H1 (cell line): ENCODE measurements around the gene TBRG4. TPM values are rescaled to one million over a fixed set of nuclear protein-coding genes. Genes with fewer than 3 reads are reported as not detected.

Experiments
- CTCF ChIA-PET: fragments of 300-600 bp; sonication (Branson Sonifier 250); formaldehyde crosslinking; loops from one replicate; lab custom pipeline; 2021; ENCODE audit not compliant: partially characterized antibody; lab: Charles Lee
- POLR2A ChIA-PET: fragments of 300-600 bp; sonication (Branson Sonifier 250); formaldehyde crosslinking; loops from one replicate; lab custom pipeline; 2021; ENCODE audit warnings: inconsistent platforms; ENCODE audit not compliant: partially characterized antibody; lab: Charles Lee
- DNase-seq, 2 experiments: peaks; one replicate each; pipeline versions ENCODE4 v3.0.0 to v3.0.0-alpha.2; 2010 to 2022; ENCODE audit warnings: low spot score in 2 of 2, low read depth in 1 of 2, mixed read lengths in 1 of 2
- FAIRE-seq: peaks from 2 replicates; lab custom pipeline; 2011; peaks lifted over from hg19 to GRCh38; lab: Jason Lieb, UNC
- H2AFZ ChIP-seq: 2 replicates; pipeline ENCODE4 v1.8.1; 2012; ENCODE audit warnings: low read length, inconsistent platforms
- H2AK5ac ChIP-seq: 2 replicates; pipeline ENCODE4 v1.6.1; 2013; ENCODE audit warnings: low read depth, low read length
- H2BK120ac ChIP-seq: replicated peaks from 2 replicates; pipeline ENCODE3; 2013; ENCODE audit warnings: low read depth, low read length, inconsistent platforms
- H2BK12ac ChIP-seq: 2 replicates; pipeline ENCODE4 v1.6.1; 2013; ENCODE audit warnings: low read depth, low read length
- H2BK15ac ChIP-seq: 2 replicates; pipeline ENCODE4 v1.6.1; 2013; ENCODE audit warnings: low read length
- H2BK20ac ChIP-seq: 2 replicates; pipeline ENCODE4 v1.6.1; 2013; ENCODE audit warnings: low read length
- H2BK5ac ChIP-seq: 2 replicates; pipeline ENCODE4 v1.6.1; 2013; ENCODE audit warnings: low read depth, low read length
- H3K14ac ChIP-seq: 2 replicates; pipeline ENCODE4 v1.6.1; 2013; ENCODE audit warnings: inconsistent platforms; ENCODE audit not compliant: insufficient read length
- H3K18ac ChIP-seq: 2 replicates; pipeline ENCODE4 v1.6.1; 2013; ENCODE audit warnings: low read length; ENCODE audit errors: extremely low read depth
- H3K23ac ChIP-seq: 2 replicates; pipeline ENCODE4 v1.6.1; 2013; ENCODE audit warnings: inconsistent platforms; ENCODE audit not compliant: insufficient read length
- H3K23me2 ChIP-seq: 2 replicates; pipeline ENCODE4 v1.6.1; 2013; ENCODE audit warnings: low read depth, low read length
- H3K27ac ChIP-seq: 2 replicates; pipeline ENCODE4 v1.6.1; 2011; ENCODE audit warnings: low read depth, low read length, inconsistent platforms
- H3K27me3 ChIP-seq, 4 experiments: replicated peaks in 1 of 4; 1 replicate in 1 of 4; 2 replicates in 3 of 4; pipeline versions ENCODE4 v1.6.1 to v1.8.1; 2011 to 2013; ENCODE audit warnings: low read length in 3 of 4, mild to moderate bottlenecking in 3 of 4, inconsistent platforms in 2 of 4, mixed read lengths in 2 of 4, moderate library complexity in 1 of 4; ENCODE audit not compliant: control insufficient read depth in 3 of 4, insufficient read depth in 3 of 4; ENCODE audit errors: extremely low read depth in 1 of 4
- H3K36me3 ChIP-seq, 4 experiments: 2 replicates each; pipeline versions ENCODE4 v1.6.1 to v1.8.1; 2011 to 2013; ENCODE audit warnings: mild to moderate bottlenecking in 4 of 4, low read length in 3 of 4, moderate library complexity in 2 of 4, control low read depth in 1 of 4, inconsistent platforms in 1 of 4; ENCODE audit not compliant: insufficient read depth in 4 of 4, control insufficient read depth in 2 of 4
- H3K4ac ChIP-seq: replicated peaks from 2 replicates; pipeline ENCODE3; 2013; ENCODE audit warnings: low read length, low read depth, mixed read lengths, inconsistent platforms; ENCODE audit not compliant: insufficient read length
- H3K4me1 ChIP-seq, 4 experiments: replicated peaks in 1 of 4; 1 replicate in 1 of 4; 2 replicates in 3 of 4; pipeline versions ENCODE4 v1.6.1 to v1.8.1; 2011 to 2013; ENCODE audit warnings: low read length in 3 of 4, inconsistent platforms in 2 of 4, mixed read lengths in 1 of 4; ENCODE audit not compliant: insufficient read depth in 4 of 4, control insufficient read depth in 3 of 4
- H3K4me2 ChIP-seq, 2 experiments: 2 replicates each; pipeline versions ENCODE4 v1.6.1 to v1.8.1; 2011 to 2013; ENCODE audit warnings: low read depth in 2 of 2, low read length in 2 of 2, control low read depth in 1 of 2, inconsistent platforms in 1 of 2, mild to moderate bottlenecking in 1 of 2; ENCODE audit not compliant: insufficient read depth in 1 of 2
- H3K4me3 ChIP-seq, 4 experiments: fragments of 200-600, 300-600 bp in 1 of 4; sonication (generic), shearing (Covaris generic), sonication (Bioruptor Twin) in 1 of 4; 2 replicates each; pipeline versions ENCODE4 v1.5.1 to v1.8.1; 2011 to 2016; ENCODE audit warnings: low read length in 4 of 4, low read depth in 3 of 4, control low read depth in 2 of 4, inconsistent platforms in 2 of 4, mild to moderate bottlenecking in 2 of 4, mixed read lengths in 1 of 4, moderate library complexity in 1 of 4; ENCODE audit not compliant: insufficient read depth in 2 of 4; ENCODE audit errors: extremely low read depth in 1 of 4
- H3K56ac ChIP-seq: replicated peaks from 2 replicates; pipeline ENCODE3; 2013; ENCODE audit warnings: low read depth, mild to moderate bottlenecking, mixed read lengths, low read length, inconsistent platforms; ENCODE audit not compliant: insufficient read length
- H3K79me1 ChIP-seq: 2 replicates; pipeline ENCODE4 v1.6.1; 2013; ENCODE audit warnings: low read depth, low read length, control low read depth
- H3K79me2 ChIP-seq, 2 experiments: 2 replicates each; pipeline versions ENCODE4 v1.6.1 to v1.8.1; 2012 to 2013; ENCODE audit warnings: low read length in 2 of 2, mild to moderate bottlenecking in 2 of 2, inconsistent platforms in 1 of 2; ENCODE audit not compliant: insufficient read depth in 2 of 2, control insufficient read depth in 1 of 2
- H3K9ac ChIP-seq, 4 experiments: replicated peaks in 1 of 4; 1 replicate in 1 of 4; 2 replicates in 3 of 4; pipeline versions ENCODE4 v1.6.1 to v1.8.1; 2011 to 2013; ENCODE audit warnings: low read depth in 3 of 4, low read length in 3 of 4, control low read depth in 2 of 4, mild to moderate bottlenecking in 2 of 4, moderate library complexity in 2 of 4, inconsistent platforms in 1 of 4; ENCODE audit errors: extremely low read depth in 1 of 4
- H3K9me3 ChIP-seq, 2 experiments: 2 replicates each; pipeline versions ENCODE4 v1.6.1 to v1.8.1; 2012 to 2013; ENCODE audit warnings: mild to moderate bottlenecking in 2 of 2, moderate library complexity in 2 of 2, control low read depth in 1 of 2, inconsistent platforms in 1 of 2, low read depth in 1 of 2, low read length in 1 of 2, mixed read lengths in 1 of 2; ENCODE audit not compliant: insufficient read depth in 2 of 2
- H4K20me1 ChIP-seq, 2 experiments: replicated peaks in 1 of 2; 2 replicates each; pipeline versions ENCODE3 to v1.8.1; 2011 to 2013; ENCODE audit warnings: inconsistent platforms in 2 of 2, low read length in 2 of 2, mild to moderate bottlenecking in 1 of 2; ENCODE audit not compliant: insufficient read depth in 2 of 2, control insufficient read depth in 1 of 2
- H4K5ac ChIP-seq: 2 replicates; pipeline ENCODE4 v1.6.1; 2013; ENCODE audit warnings: low read length, low read depth, mixed read lengths, inconsistent platforms; ENCODE audit not compliant: insufficient read length
- H4K8ac ChIP-seq: 2 replicates; pipeline ENCODE4 v1.8.0; 2013; ENCODE audit warnings: mild to moderate bottlenecking, moderate library complexity, low read length, inconsistent platforms; ENCODE audit not compliant: insufficient read depth; ENCODE audit errors: extremely low read depth
- H4K91ac ChIP-seq: replicated peaks from 2 replicates; pipeline ENCODE3; 2013; ENCODE audit warnings: low read length, mixed read lengths, inconsistent platforms; ENCODE audit not compliant: insufficient read length
- CHD1 ChIP-seq: IDR thresholded peaks from 2 replicates; pipeline ENCODE4 v1.6.1; 2012; ENCODE audit warnings: low read depth, low read length, improper control_type of control experiment
- CREB1 ChIP-seq: IDR thresholded peaks from 2 replicates; pipeline ENCODE4 v1.6.1; 2012; ENCODE audit warnings: inconsistent platforms
- E2F6 ChIP-seq: IDR thresholded peaks from 2 replicates; pipeline ENCODE4 v1.6.1; 2012; ENCODE audit warnings: inconsistent platforms
- HDAC6 ChIP-seq: IDR thresholded peaks from one replicate; pipeline ENCODE4 v1.7.1; 2012; ENCODE audit warnings: low read depth, mild to moderate bottlenecking, inconsistent platforms, low read length, moderate library complexity
- KDM5A ChIP-seq: fragments of 200-600 bp; IDR thresholded peaks from 2 replicates; pipeline ENCODE4 v1.7.1; 2012; ENCODE audit warnings: mild to moderate bottlenecking, low read length, inconsistent platforms, mixed read lengths
- NANOG ChIP-seq: IDR thresholded peaks from 2 replicates; pipeline ENCODE4 v1.6.1; 2011; ENCODE audit warnings: low read length, low read depth, mild to moderate bottlenecking, inconsistent platforms; ENCODE audit not compliant: insufficient read depth, poor library complexity, severe bottlenecking
- POLR2A ChIP-seq, 2 experiments: IDR thresholded peaks; 1 replicate in 1 of 2; 2 replicates in 1 of 2; pipeline ENCODE4 v1.6.1; 2011; ENCODE audit warnings: low read depth in 2 of 2, low read length in 2 of 2, mild to moderate bottlenecking in 2 of 2; ENCODE audit errors: control extremely low read depth in 1 of 2
- SIX5 ChIP-seq: IDR thresholded peaks from 2 replicates; pipeline ENCODE4 v1.6.1; 2011; ENCODE audit warnings: mild to moderate bottlenecking, low read depth, low read length
- SP1 ChIP-seq: IDR thresholded peaks from 2 replicates; pipeline ENCODE4 v1.6.1; 2011; ENCODE audit warnings: low read depth, low read length
- TAF1 ChIP-seq: IDR thresholded peaks from 2 replicates; pipeline ENCODE4 v1.6.1; 2011; ENCODE audit warnings: mild to moderate bottlenecking, low read depth, low read length
- WGBS, 2 experiments: shearing (Covaris generic) in 1 of 2; methylation state at CpG; one replicate each; pipeline versions ENCODE4 v1.1.6 to v1.1.7; 2013 to 2015; ENCODE audit warnings: low lambda C conversion rate in 2 of 2, mixed read lengths in 2 of 2, inconsistent platforms in 1 of 2, low coverage in 1 of 2, missing lambda C conversion rate in 1 of 2; ENCODE audit not compliant: insufficient replicate concordance in 2 of 2, insufficient coverage in 1 of 2, insufficient read length in 1 of 2; ENCODE audit errors: extremely low coverage in 1 of 2, missing lambda C conversion rate in 1 of 2; 5-methylcytosine and 5-hydroxymethylcytosine counted together
- polyA plus RNA-seq, 7 experiments: library from polyadenylated mRNA; depleted of rRNA in 3 of 7; stranded (reverse) in 5 of 7; unstranded in 2 of 7; fragments of >200 nt in 5 of 7; fragments of 200-250 nt in 2 of 7; gene quantifications; 1 replicate in 5 of 7; 2 replicates in 1 of 7; 4 replicates in 1 of 7; pipeline versions ENCODE4 v1.2.1 to v1.2.3, GENCODE V29; 2011 to 2013; ENCODE audit warnings: missing spikeins in 2 of 7, mixed read lengths in 2 of 7
- total RNA-seq: library from RNA; stranded (reverse); fragmentation: NEBNext Ultra II Directional; extraction: Animal tissue kit (Norgen Biotek cat#: 25700); gene quantifications from 2 replicates; pipeline ENCODE4 v1.2.1, GENCODE V29; 2021
- TF ChIP-seq, protein P1 (sequence below): IDR thresholded peaks from 2 replicates; pipeline ENCODE4 v1.6.1; 2011; ENCODE audit warnings: low read depth, mild to moderate bottlenecking, low read length; ENCODE audit not compliant: insufficient read depth
- TF ChIP-seq, protein P2 (sequence below): IDR thresholded peaks from 2 replicates; pipeline ENCODE4 v1.6.1; 2012; ENCODE audit warnings: low read length, inconsistent platforms

Gene TBRG4
- total and polyA plus RNA-seq, 2 of the 8 experiments (the other 6 are each of a cell fraction or from before 2014, with no cell fraction given): 110 to 137 TPM

GRCh38 chr7:45133352-45133751, 21.9 kb upstream of the TBRG4 start:
- Histone ChIP-seq H3K4me2 (no peak overlapping the region), H3K4me3 (no peak overlapping the region), H4K91ac (no peak overlapping the region), H2AK5ac (no peak overlapping the region), H2BK15ac (0 out of 2 replicates have a peak overlapping the region, but pooled peaks have one; percentile 40), H3K27me3 (no peaks in the 10 kb centered on the region), H3K23ac (no peak overlapping the region), H2BK12ac (no peak overlapping the region), H2AFZ (no peak overlapping the region), H3K36me3 (no peaks in the 10 kb centered on the region), H3K23me2 (no peaks in the 10 kb centered on the region), H3K27ac (no peak overlapping the region), H3K9ac (no peak overlapping the region), H3K56ac (no peak overlapping the region), H3K4me1 (no peaks in the 10 kb centered on the region), H3K4ac (no peak overlapping the region), H3K18ac (no peak overlapping the region), H2BK20ac (no peak overlapping the region), H2BK120ac (no peak overlapping the region), H3K79me2 (no peaks in the 10 kb centered on the region), H3K79me1 (no peaks in the 10 kb centered on the region), H4K5ac (no peak overlapping the region), H3K9me3 (no peaks in the 10 kb centered on the region), H4K20me1 (no peaks in the 10 kb centered on the region), H4K8ac (no peak overlapping the region), H3K14ac (no peak overlapping the region), H2BK5ac (no peak overlapping the region)
- WGBS, 2 experiments: 92% methylated on average over 4 of the region's 4 CpGs; no CpG with 5 or more reads in 1 of the 2 experiments
- POLR2A ChIA-PET: interaction anchor here (0.6 to 1.4 kb wide), 4 partner anchors 18 to 918 kb away, joined by 3 read pairs; partner anchors contain the start of gene TBRG4
- CTCF ChIA-PET: interaction anchor here (0.6 to 6.1 kb wide), 6 partner anchors 8 to 160 kb away, joined by 3 to 105 read pairs (median 3); no protein-coding TSS in a partner anchor
- DNase-seq (no peak), FAIRE-seq (no peak)
- no peak for TF ChIP-seq NANOG
- TF ChIP-seq, protein P1, sequence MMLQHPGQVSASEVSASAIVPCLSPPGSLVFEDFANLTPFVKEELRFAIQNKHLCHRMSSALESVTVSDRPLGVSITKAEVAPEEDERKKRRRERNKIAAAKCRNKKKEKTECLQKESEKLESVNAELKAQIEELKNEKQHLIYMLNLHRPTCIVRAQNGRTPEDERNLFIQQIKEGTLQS: no peak
- no peak for TF ChIP-seq CREB1
- no peak for TF ChIP-seq E2F6
- TF ChIP-seq HDAC6: no peak
- no peak for TF ChIP-seq CHD1
- TF ChIP-seq TAF1: no peak
- TF ChIP-seq KDM5A: no peak
- TF ChIP-seq POLR2A (IDR thresholded peaks at IDR 0.05; ENCODE audit: control extremely low read depth in 1 of 2, low read depth in 2 of 2, low read length in 2 of 2): no peak
- TF ChIP-seq SP1: no peak
- TF ChIP-seq, protein P2, sequence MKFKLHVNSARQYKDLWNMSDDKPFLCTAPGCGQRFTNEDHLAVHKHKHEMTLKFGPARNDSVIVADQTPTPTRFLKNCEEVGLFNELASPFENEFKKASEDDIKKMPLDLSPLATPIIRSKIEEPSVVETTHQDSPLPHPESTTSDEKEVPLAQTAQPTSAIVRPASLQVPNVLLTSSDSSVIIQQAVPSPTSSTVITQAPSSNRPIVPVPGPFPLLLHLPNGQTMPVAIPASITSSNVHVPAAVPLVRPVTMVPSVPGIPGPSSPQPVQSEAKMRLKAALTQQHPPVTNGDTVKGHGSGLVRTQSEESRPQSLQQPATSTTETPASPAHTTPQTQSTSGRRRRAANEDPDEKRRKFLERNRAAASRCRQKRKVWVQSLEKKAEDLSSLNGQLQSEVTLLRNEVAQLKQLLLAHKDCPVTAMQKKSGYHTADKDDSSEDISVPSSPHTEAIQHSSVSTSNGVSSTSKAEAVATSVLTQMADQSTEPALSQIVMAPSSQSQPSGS: no peak
- no peak for TF ChIP-seq SIX5
